H1 (cell line): Measurements from ENCODE around the gene SEL1L2. TPM values are rescaled to one million over a fixed set of nuclear protein-coding genes. Genes with fewer than 3 reads are reported as not detected.

ENCODE experiments used
- CTCF ChIA-PET: fragments of 300-600 bp; sonication (Branson Sonifier 250); formaldehyde crosslinking; loops from one replicate; lab custom pipeline; 2021; ENCODE audit not compliant: partially characterized antibody; lab: Charles Lee
- POLR2A ChIA-PET: fragments of 300-600 bp; sonication (Branson Sonifier 250); formaldehyde crosslinking; loops from one replicate; lab custom pipeline; 2021; ENCODE audit warnings: inconsistent platforms; ENCODE audit not compliant: partially characterized antibody; lab: Charles Lee
- DNase-seq, 2 experiments: peaks; one replicate each; pipeline versions ENCODE4 v3.0.0 to v3.0.0-alpha.2; 2010 to 2022; ENCODE audit warnings: low spot score in 2 of 2, low read depth in 1 of 2, mixed read lengths in 1 of 2
- FAIRE-seq: peaks from 2 replicates; lab custom pipeline; 2011; peaks lifted over from hg19 to GRCh38; lab: Jason Lieb, UNC
- H2AFZ ChIP-seq: 2 replicates; pipeline ENCODE4 v1.8.1; 2012; ENCODE audit warnings: low read length, inconsistent platforms
- H2AK5ac ChIP-seq: 2 replicates; pipeline ENCODE4 v1.6.1; 2013; ENCODE audit warnings: low read depth, low read length
- H2BK120ac ChIP-seq: replicated peaks from 2 replicates; pipeline ENCODE3; 2013; ENCODE audit warnings: low read depth, low read length, inconsistent platforms
- H2BK12ac ChIP-seq: 2 replicates; pipeline ENCODE4 v1.6.1; 2013; ENCODE audit warnings: low read depth, low read length
- H2BK15ac ChIP-seq: 2 replicates; pipeline ENCODE4 v1.6.1; 2013; ENCODE audit warnings: low read length
- H2BK20ac ChIP-seq: 2 replicates; pipeline ENCODE4 v1.6.1; 2013; ENCODE audit warnings: low read length
- H2BK5ac ChIP-seq: 2 replicates; pipeline ENCODE4 v1.6.1; 2013; ENCODE audit warnings: low read depth, low read length
- H3K14ac ChIP-seq: 2 replicates; pipeline ENCODE4 v1.6.1; 2013; ENCODE audit warnings: inconsistent platforms; ENCODE audit not compliant: insufficient read length
- H3K18ac ChIP-seq: 2 replicates; pipeline ENCODE4 v1.6.1; 2013; ENCODE audit warnings: low read length; ENCODE audit errors: extremely low read depth
- H3K23ac ChIP-seq: 2 replicates; pipeline ENCODE4 v1.6.1; 2013; ENCODE audit warnings: inconsistent platforms; ENCODE audit not compliant: insufficient read length
- H3K23me2 ChIP-seq: 2 replicates; pipeline ENCODE4 v1.6.1; 2013; ENCODE audit warnings: low read depth, low read length
- H3K27ac ChIP-seq: 2 replicates; pipeline ENCODE4 v1.6.1; 2011; ENCODE audit warnings: low read depth, low read length, inconsistent platforms
- H3K27me3 ChIP-seq, 4 experiments: replicated peaks in 1 of 4; 1 replicate in 1 of 4; 2 replicates in 3 of 4; pipeline versions ENCODE4 v1.6.1 to v1.8.1; 2011 to 2013; ENCODE audit warnings: low read length in 3 of 4, mild to moderate bottlenecking in 3 of 4, inconsistent platforms in 2 of 4, mixed read lengths in 2 of 4, moderate library complexity in 1 of 4; ENCODE audit not compliant: control insufficient read depth in 3 of 4, insufficient read depth in 3 of 4; ENCODE audit errors: extremely low read depth in 1 of 4
- H3K36me3 ChIP-seq, 4 experiments: 2 replicates each; pipeline versions ENCODE4 v1.6.1 to v1.8.1; 2011 to 2013; ENCODE audit warnings: mild to moderate bottlenecking in 4 of 4, low read length in 3 of 4, moderate library complexity in 2 of 4, control low read depth in 1 of 4, inconsistent platforms in 1 of 4; ENCODE audit not compliant: insufficient read depth in 4 of 4, control insufficient read depth in 2 of 4
- H3K4ac ChIP-seq: replicated peaks from 2 replicates; pipeline ENCODE3; 2013; ENCODE audit warnings: low read length, low read depth, mixed read lengths, inconsistent platforms; ENCODE audit not compliant: insufficient read length
- H3K4me1 ChIP-seq, 4 experiments: replicated peaks in 1 of 4; 1 replicate in 1 of 4; 2 replicates in 3 of 4; pipeline versions ENCODE4 v1.6.1 to v1.8.1; 2011 to 2013; ENCODE audit warnings: low read length in 3 of 4, inconsistent platforms in 2 of 4, mixed read lengths in 1 of 4; ENCODE audit not compliant: insufficient read depth in 4 of 4, control insufficient read depth in 3 of 4
- H3K4me2 ChIP-seq, 2 experiments: 2 replicates each; pipeline versions ENCODE4 v1.6.1 to v1.8.1; 2011 to 2013; ENCODE audit warnings: low read depth in 2 of 2, low read length in 2 of 2, control low read depth in 1 of 2, inconsistent platforms in 1 of 2, mild to moderate bottlenecking in 1 of 2; ENCODE audit not compliant: insufficient read depth in 1 of 2
- H3K4me3 ChIP-seq, 4 experiments: fragments of 200-600, 300-600 bp in 1 of 4; sonication (generic), shearing (Covaris generic), sonication (Bioruptor Twin) in 1 of 4; 2 replicates each; pipeline versions ENCODE4 v1.5.1 to v1.8.1; 2011 to 2016; ENCODE audit warnings: low read length in 4 of 4, low read depth in 3 of 4, control low read depth in 2 of 4, inconsistent platforms in 2 of 4, mild to moderate bottlenecking in 2 of 4, mixed read lengths in 1 of 4, moderate library complexity in 1 of 4; ENCODE audit not compliant: insufficient read depth in 2 of 4; ENCODE audit errors: extremely low read depth in 1 of 4
- H3K56ac ChIP-seq: replicated peaks from 2 replicates; pipeline ENCODE3; 2013; ENCODE audit warnings: low read depth, mild to moderate bottlenecking, mixed read lengths, low read length, inconsistent platforms; ENCODE audit not compliant: insufficient read length
- H3K79me1 ChIP-seq: 2 replicates; pipeline ENCODE4 v1.6.1; 2013; ENCODE audit warnings: low read depth, low read length, control low read depth
- H3K79me2 ChIP-seq, 2 experiments: 2 replicates each; pipeline versions ENCODE4 v1.6.1 to v1.8.1; 2012 to 2013; ENCODE audit warnings: low read length in 2 of 2, mild to moderate bottlenecking in 2 of 2, inconsistent platforms in 1 of 2; ENCODE audit not compliant: insufficient read depth in 2 of 2, control insufficient read depth in 1 of 2
- H3K9ac ChIP-seq, 4 experiments: replicated peaks in 1 of 4; 1 replicate in 1 of 4; 2 replicates in 3 of 4; pipeline versions ENCODE4 v1.6.1 to v1.8.1; 2011 to 2013; ENCODE audit warnings: low read depth in 3 of 4, low read length in 3 of 4, control low read depth in 2 of 4, mild to moderate bottlenecking in 2 of 4, moderate library complexity in 2 of 4, inconsistent platforms in 1 of 4; ENCODE audit errors: extremely low read depth in 1 of 4
- H3K9me3 ChIP-seq, 2 experiments: 2 replicates each; pipeline versions ENCODE4 v1.6.1 to v1.8.1; 2012 to 2013; ENCODE audit warnings: mild to moderate bottlenecking in 2 of 2, moderate library complexity in 2 of 2, control low read depth in 1 of 2, inconsistent platforms in 1 of 2, low read depth in 1 of 2, low read length in 1 of 2, mixed read lengths in 1 of 2; ENCODE audit not compliant: insufficient read depth in 2 of 2
- H4K20me1 ChIP-seq, 2 experiments: replicated peaks in 1 of 2; 2 replicates each; pipeline versions ENCODE3 to v1.8.1; 2011 to 2013; ENCODE audit warnings: inconsistent platforms in 2 of 2, low read length in 2 of 2, mild to moderate bottlenecking in 1 of 2; ENCODE audit not compliant: insufficient read depth in 2 of 2, control insufficient read depth in 1 of 2
- H4K5ac ChIP-seq: 2 replicates; pipeline ENCODE4 v1.6.1; 2013; ENCODE audit warnings: low read length, low read depth, mixed read lengths, inconsistent platforms; ENCODE audit not compliant: insufficient read length
- H4K8ac ChIP-seq: 2 replicates; pipeline ENCODE4 v1.8.0; 2013; ENCODE audit warnings: mild to moderate bottlenecking, moderate library complexity, low read length, inconsistent platforms; ENCODE audit not compliant: insufficient read depth; ENCODE audit errors: extremely low read depth
- H4K91ac ChIP-seq: replicated peaks from 2 replicates; pipeline ENCODE3; 2013; ENCODE audit warnings: low read length, mixed read lengths, inconsistent platforms; ENCODE audit not compliant: insufficient read length
- ATF3 ChIP-seq: IDR thresholded peaks from 2 replicates; pipeline ENCODE4 v1.6.1; 2011; ENCODE audit warnings: low read depth, mild to moderate bottlenecking, low read length; ENCODE audit not compliant: insufficient read depth
- CEBPB ChIP-seq: IDR thresholded peaks from 2 replicates; pipeline ENCODE4 v1.6.1; 2012; ENCODE audit warnings: low read depth, low read length
- MAX ChIP-seq: IDR thresholded peaks from 2 replicates; pipeline ENCODE4 v1.6.1; 2012; ENCODE audit warnings: inconsistent platforms
- POLR2AphosphoS5 ChIP-seq: IDR thresholded peaks from 2 replicates; pipeline ENCODE4 v1.6.1; 2011; ENCODE audit warnings: low read depth, low read length
- RAD21 ChIP-seq, 2 experiments: IDR thresholded peaks in 1 of 2; conservative IDR thresholded peaks in 1 of 2; 2 replicates each; pipeline ENCODE4 v1.6.1; 2011; ENCODE audit warnings: low read depth in 2 of 2, low read length in 2 of 2, improper control_type of control experiment in 1 of 2, inconsistent platforms in 1 of 2, mild to moderate bottlenecking in 1 of 2, moderate library complexity in 1 of 2
- RNF2 ChIP-seq: fragments of 200-900, 300-1000 bp; sonication (generic); IDR thresholded peaks from 2 replicates; pipeline ENCODE4 v1.7.1; 2016; ENCODE audit warnings: borderline replicate concordance, low read depth, mild to moderate bottlenecking, antibody characterized with exemption, low read length; ENCODE audit not compliant: poor library complexity, severe bottlenecking; ENCODE audit errors: missing control alignments
- WGBS, 2 experiments: shearing (Covaris generic) in 1 of 2; methylation state at CpG; one replicate each; pipeline versions ENCODE4 v1.1.6 to v1.1.7; 2013 to 2015; ENCODE audit warnings: low lambda C conversion rate in 2 of 2, mixed read lengths in 2 of 2, inconsistent platforms in 1 of 2, low coverage in 1 of 2, missing lambda C conversion rate in 1 of 2; ENCODE audit not compliant: insufficient replicate concordance in 2 of 2, insufficient coverage in 1 of 2, insufficient read length in 1 of 2; ENCODE audit errors: extremely low coverage in 1 of 2, missing lambda C conversion rate in 1 of 2; 5-methylcytosine and 5-hydroxymethylcytosine counted together
- polyA plus RNA-seq, 7 experiments: library from polyadenylated mRNA; depleted of rRNA in 3 of 7; stranded (reverse) in 5 of 7; unstranded in 2 of 7; fragments of >200 nt in 5 of 7; fragments of 200-250 nt in 2 of 7; gene quantifications; 1 replicate in 5 of 7; 2 replicates in 1 of 7; 4 replicates in 1 of 7; pipeline versions ENCODE4 v1.2.1 to v1.2.3, GENCODE V29; 2011 to 2013; ENCODE audit warnings: missing spikeins in 2 of 7, mixed read lengths in 2 of 7
- total RNA-seq: library from RNA; stranded (reverse); fragmentation: NEBNext Ultra II Directional; extraction: Animal tissue kit (Norgen Biotek cat#: 25700); gene quantifications from 2 replicates; pipeline ENCODE4 v1.2.1, GENCODE V29; 2021

Gene SEL1L2
- total and polyA plus RNA-seq, 2 of the 8 experiments (the other 6 are each of a cell fraction or from before 2014, with no cell fraction given), result not detected

GRCh38 chr20:13913572-13913971, 76.8 kb downstream of the SEL1L2 start:
- Histone ChIP-seq H2BK5ac (no peak overlapping the region), H3K18ac (no peak overlapping the region), H4K91ac (no peak overlapping the region), H2BK12ac (no peak overlapping the region), H3K27me3 (no peaks in the 10 kb centered on the region), H3K27ac (no peak overlapping the region), H3K4me3 (no peak overlapping the region), H3K56ac (no peak overlapping the region), H3K36me3 (no peaks in the 10 kb centered on the region), H3K79me1 (no peaks in the 10 kb centered on the region), H3K4me2 (no peak overlapping the region), H2BK20ac (no peak overlapping the region), H2BK120ac (no peak overlapping the region), H3K79me2 (no peaks in the 10 kb centered on the region), H3K14ac (no peak overlapping the region), H4K5ac (no peak overlapping the region), H3K23me2 (no peaks in the 10 kb centered on the region), H3K23ac (no peak overlapping the region), H3K4me1 (no peaks in the 10 kb centered on the region), H2AK5ac (no peak overlapping the region), H3K4ac (no peak overlapping the region), H2AFZ (no peak overlapping the region), H2BK15ac (no peak overlapping the region), H3K9me3 (no peaks in the 10 kb centered on the region), H4K8ac (no peak overlapping the region), H3K9ac (no peak overlapping the region), H4K20me1 (no peaks in the 10 kb centered on the region)
- FAIRE-seq, result no peak
- WGBS, 2 experiments, result 92% methylated on average over 4 of the region's 4 CpGs; no CpG with 5 or more reads in 1 of the 2 experiments
- POLR2A ChIA-PET, result no interaction called here
- CTCF ChIA-PET, result interaction anchor here (1.1 to 2.1 kb wide), 5 partner anchors 9 to 94 kb away, joined by 3 to 12 read pairs (median 4); no protein-coding TSS in a partner anchor
- no peak for DNase-seq
- TF ChIP-seq CEBPB (no peak), POLR2AphosphoS5 (no peak), MAX (no peak), RNF2 (no peak), RAD21 (IDR thresholded peaks at IDR 0.05 in 1 of 2, conservative IDR thresholded peaks at IDR 0.05 in 1 of 2; ENCODE audit: low read depth in 2 of 2, low read length in 2 of 2) (no peak), ATF3 (no peak)
